Measurements from ENCODE around the gene ATP5PD. TPM values are rescaled to one million over a fixed set of nuclear protein-coding genes. Genes with fewer than 3 reads are reported as not detected.

The ATP5PD gene
- total and polyA plus RNA-seq, 2 of the 13 experiments (the other 11 are each of a cell fraction or from before 2014, with no cell fraction given), result 158 to 428 TPM

DNA sequence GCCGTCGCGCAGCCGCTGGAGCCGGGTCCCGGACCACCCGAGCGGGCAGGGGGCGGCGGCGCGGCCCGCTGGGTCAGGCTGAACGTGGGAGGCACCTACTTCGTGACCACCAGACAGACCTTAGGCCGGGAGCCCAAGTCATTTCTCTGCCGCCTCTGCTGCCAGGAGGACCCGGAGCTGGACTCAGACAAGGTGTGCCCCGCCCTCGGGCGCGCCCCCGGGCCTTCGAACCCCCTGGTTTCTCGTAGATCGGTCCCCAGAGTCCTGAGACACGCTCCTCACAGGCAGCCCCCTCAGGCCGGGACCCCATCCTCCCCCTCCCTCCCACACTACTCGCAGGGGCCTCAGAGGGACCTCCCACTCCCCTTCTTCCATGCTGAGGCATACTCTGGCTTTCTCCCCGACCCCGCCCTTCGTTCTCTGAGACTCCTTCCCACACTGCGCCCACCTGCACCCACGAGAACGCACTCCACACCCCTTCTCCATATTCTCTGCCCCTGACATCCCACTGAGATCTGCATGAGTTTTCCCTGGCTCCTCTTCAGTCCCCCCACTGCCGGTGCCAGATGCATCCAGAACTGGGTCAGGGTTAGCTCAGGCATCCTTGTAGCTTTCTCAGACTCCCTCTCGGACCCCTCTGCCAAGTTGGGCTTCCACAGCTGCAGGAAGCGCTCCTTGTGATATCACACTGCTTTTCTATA lies 779 bp upstream of the ATP5PD start:
- H3K79me2 ChIP-seq (ENCODE audit: insufficient read depth, low read length), result peaks cover 29% of the 10 kb centered on the region
- POLR2A ChIA-PET, result interaction anchor here (0.9 to 4.8 kb wide), 12 partner anchors 12 to 87 kb away, joined by 3 to 76 read pairs (median 6); partner anchors contain the start of genes ARMC7, HID1 and MRPL58
- no peak overlapping the region for H2AFZ ChIP-seq (ENCODE audit: low read length)
- H3K4me2 ChIP-seq (ENCODE audit: low read depth, low read length), result peak overlapping the region; percentile 93
- peak overlapping the region; percentile 75 to 98 (median 90) for H3K4me3 ChIP-seq (replicated peaks in 1 of 3; ENCODE audit: insufficient read depth in 1 of 3, low read depth in 2 of 3, low read length in 3 of 3)
- no TSS peak for BruUV-seq (replicated peaks)
- no peak for ATAC-seq
- peak overlapping the region; percentile 61 for H3K27ac ChIP-seq (ENCODE audit: extremely low read length, insufficient read depth, low read length)
- H3K9ac ChIP-seq (ENCODE audit: insufficient read depth, low read depth, low read length), result peak overlapping the region; percentile 92
- CTCF ChIA-PET (ENCODE audit: low intra/inter-chr PET ratio, low total read pairs), result no interaction called here
- no peaks in the 10 kb centered on the region; a peak in 1 of 5 replicates for H3K27me3 ChIP-seq (ENCODE audit: control insufficient read depth in 1 of 2, insufficient read depth in 2 of 2, low read length in 2 of 2)
- peaks cover 29% of the 10 kb centered on the region for H3K4me1 ChIP-seq (ENCODE audit: insufficient read depth, low read length)
- H3K36me3 ChIP-seq (replicated peaks in 1 of 2; ENCODE audit: control insufficient read depth in 1 of 2, insufficient read depth in 2 of 2, low read length in 2 of 2), result peaks cover 4 to 18% of the 10 kb centered on the region in 2 experiments; a peak in 4 of 5 replicates
- H3K9me3 ChIP-seq (ENCODE audit: low read length), result no peaks in the 10 kb centered on the region
- no peak for DNase-seq (ENCODE audit: low spot score)
- in situ Hi-C loops (cut with HindIII; ENCODE audit: extremely low pct_ligation_motif_present, low pct_unique_long_range_greater_than_20kb) (no loop called here), intact Hi-C loops (cut with micrococcal nuclease; ENCODE audit: unreplicated experiment) (loop anchor here (5.0 kb wide), 1 partner anchor 40 kb away; the partner anchor contains the start of gene SLC16A5)
- WGBS (ENCODE audit: low lambda C conversion rate), result 1% methylated on average over 17 of the region's 38 CpGs
- no peaks in the 10 kb centered on the region; the same call in 1 of the 2 replicates for H4K20me1 ChIP-seq (ENCODE audit: insufficient read depth, low read length)
- FAIRE-seq, result no peak
- TF ChIP-seq HMGXB4 (CRISPR knock-in tag; IDR thresholded peaks at IDR 0.05; ENCODE audit: borderline replicate concordance in 1 of 2, low read depth in 1 of 2), result 0 out of 4 replicates have a peak, but pooled peaks of 1 of the 2 experiments have one; percentile 31
- TF ChIP-seq MBNL3 (CRISPR knock-in tag; conservative IDR thresholded peaks at IDR 0.05), result no peak
- TF ChIP-seq CBX2 (IDR thresholded peaks at IDR 0.05; ENCODE audit: low read depth, low read length), result no peak
- no peak for TF ChIP-seq CBX2 (CRISPR knock-in tag; IDR thresholded peaks at IDR 0.05; ENCODE audit: low read depth)
- TF ChIP-seq MED1 (CRISPR knock-in tag; IDR thresholded peaks at IDR 0.05), result no peak; the same call in 1 of the 2 replicates
- no peak for TF ChIP-seq POLR2G (IDR thresholded peaks at IDR 0.05; ENCODE audit: low read depth, low read length)
- TF ChIP-seq ZNF768 (CRISPR knock-in tag; IDR thresholded peaks at IDR 0.05), result no peak
- TF ChIP-seq ZNF230 (CRISPR knock-in tag; IDR thresholded peaks at IDR 0.05), result 0 out of 2 replicates have a peak, but pooled peaks have one; percentile 18
- peak; percentile 6; the same call in 1 of the 2 replicates for TF ChIP-seq HES4 (CRISPR knock-in tag; IDR thresholded peaks at IDR 0.05; ENCODE audit: borderline replicate concordance)
- TF ChIP-seq KDM5A (IDR thresholded peaks at IDR 0.05; ENCODE audit: borderline replicate concordance, low read length), result no peak
- TF ChIP-seq ZC3H13 (CRISPR knock-in tag; IDR thresholded peaks at IDR 0.05), result 0 out of 2 replicates have a peak, but pooled peaks have one; percentile 12
- TF ChIP-seq ZBTB10 (CRISPR knock-in tag; IDR thresholded peaks at IDR 0.05; ENCODE audit: borderline replicate concordance), result no peak
- no peak for TF ChIP-seq ZBTB34 (CRISPR knock-in tag; IDR thresholded peaks at IDR 0.05)
- TF ChIP-seq, protein P1, sequence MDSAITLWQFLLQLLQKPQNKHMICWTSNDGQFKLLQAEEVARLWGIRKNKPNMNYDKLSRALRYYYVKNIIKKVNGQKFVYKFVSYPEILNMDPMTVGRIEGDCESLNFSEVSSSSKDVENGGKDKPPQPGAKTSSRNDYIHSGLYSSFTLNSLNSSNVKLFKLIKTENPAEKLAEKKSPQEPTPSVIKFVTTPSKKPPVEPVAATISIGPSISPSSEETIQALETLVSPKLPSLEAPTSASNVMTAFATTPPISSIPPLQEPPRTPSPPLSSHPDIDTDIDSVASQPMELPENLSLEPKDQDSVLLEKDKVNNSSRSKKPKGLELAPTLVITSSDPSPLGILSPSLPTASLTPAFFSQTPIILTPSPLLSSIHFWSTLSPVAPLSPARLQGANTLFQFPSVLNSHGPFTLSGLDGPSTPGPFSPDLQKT (CRISPR knock-in tag; IDR thresholded peaks at IDR 0.05; ENCODE audit: borderline replicate concordance), result no peak
- TF ChIP-seq ZSCAN30 (CRISPR knock-in tag; IDR thresholded peaks at IDR 0.05), result no peak
- TF ChIP-seq BORCS8-MEF2B (CRISPR knock-in tag; IDR thresholded peaks at IDR 0.05), result no peak
